Measurements from ENCODE around the gene FOXC2. TPM values are rescaled to one million over a fixed set of nuclear protein-coding genes. Genes with fewer than 3 reads are reported as not detected.
A peak's percentile ranks its signal among the peaks of the same experiment; 100 is the strongest.

Gene FOXC2
- total and polyA plus RNA-seq, 2 donors (not counting 1 experiment from before 2014, with no cell fraction given), result 0.50 to 1.1 TPM

GRCh38 chr16:86533076-86533475 lies 33.6 kb upstream of the FOXC2 start:
- H2AFZ ChIP-seq (ENCODE audit: low read length), result no peak overlapping the region
- H3K4me2 ChIP-seq (ENCODE audit: extremely low read depth, insufficient read depth, low read length), result no peak overlapping the region
- no peaks in the 10 kb centered on the region for H3K4me1 ChIP-seq (ENCODE audit: control insufficient read depth, extremely low read depth, insufficient read depth, low read length)
- no peaks in the 10 kb centered on the region for H4K20me1 ChIP-seq (ENCODE audit: control insufficient read depth, extremely low read depth, insufficient read depth, low read length)
- H3K79me2 ChIP-seq (ENCODE audit: control insufficient read depth, insufficient read depth, low read length), result no peaks in the 10 kb centered on the region
- no peaks in the 10 kb centered on the region for H3K9me3 ChIP-seq (ENCODE audit: control insufficient read depth, insufficient read depth, low read depth, low read length)
- H3K9ac ChIP-seq (ENCODE audit: insufficient read depth, low read length), result no peak overlapping the region
- no peak for DNase-seq (ENCODE audit: low read depth in 2 of 2)
- no peak for TF ChIP-seq EZH2 (IDR thresholded peaks at IDR 0.05; ENCODE audit: low read length, missing control alignments)
- TF ChIP-seq CTCF (conservative IDR thresholded peaks at IDR 0.05 in 1 of 2, IDR thresholded peaks at IDR 0.05 in 1 of 2; ENCODE audit: low read depth in 1 of 2, low read length in 2 of 2), result no peak
- no peak overlapping the region for H3K27ac ChIP-seq (ENCODE audit: insufficient read depth, low read length)
- peaks cover 6% of the 10 kb centered on the region for H3K36me3 ChIP-seq (ENCODE audit: control insufficient read depth, insufficient read depth, low read length)
- no peak overlapping the region for H3K4me3 ChIP-seq (replicated peaks in 1 of 4; ENCODE audit: control extremely low read depth in 1 of 4, insufficient read depth in 1 of 4, low read depth in 3 of 4, low read length in 4 of 4)
- H3K27me3 ChIP-seq (ENCODE audit: control insufficient read depth, insufficient read depth, low read length), result no peaks in the 10 kb centered on the region

GRCh38 chr16:86533767-86534351 lies 32.8 kb upstream of the FOXC2 start:
- Histone ChIP-seq H3K27ac (ENCODE audit: insufficient read depth, low read length) (no peak overlapping the region), H3K4me1 (ENCODE audit: control insufficient read depth, extremely low read depth, insufficient read depth, low read length) (no peaks in the 10 kb centered on the region), H3K79me2 (ENCODE audit: control insufficient read depth, insufficient read depth, low read length) (no peaks in the 10 kb centered on the region), H3K4me3 (replicated peaks in 1 of 4; ENCODE audit: control extremely low read depth in 1 of 4, insufficient read depth in 1 of 4, low read depth in 3 of 4, low read length in 4 of 4) (no peak overlapping the region), H4K20me1 (ENCODE audit: control insufficient read depth, extremely low read depth, insufficient read depth, low read length) (no peaks in the 10 kb centered on the region), H3K36me3 (ENCODE audit: control insufficient read depth, insufficient read depth, low read length) (peaks cover 8% of the 10 kb centered on the region), H3K9me3 (ENCODE audit: control insufficient read depth, insufficient read depth, low read depth, low read length) (no peaks in the 10 kb centered on the region), H3K9ac (ENCODE audit: insufficient read depth, low read length) (no peak overlapping the region), H3K4me2 (ENCODE audit: extremely low read depth, insufficient read depth, low read length) (no peak overlapping the region), H2AFZ (ENCODE audit: low read length) (no peak overlapping the region), H3K27me3 (ENCODE audit: control insufficient read depth, insufficient read depth, low read length) (no peaks in the 10 kb centered on the region)
- no peak for DNase-seq (ENCODE audit: low read depth in 2 of 2)
- no peak for TF ChIP-seq EZH2 (IDR thresholded peaks at IDR 0.05; ENCODE audit: low read length, missing control alignments)
- TF ChIP-seq CTCF (conservative IDR thresholded peaks at IDR 0.05 in 1 of 2, IDR thresholded peaks at IDR 0.05 in 1 of 2; ENCODE audit: low read depth in 1 of 2, low read length in 2 of 2), result no peak

GRCh38 chr16:86534779-86535615 lies 31.6 kb upstream of the FOXC2 start:
- peak in 1 of 2 donors; percentile 21 for DNase-seq (ENCODE audit: low read depth in 2 of 2)
- TF ChIP-seq CTCF (conservative IDR thresholded peaks at IDR 0.05 in 1 of 2, IDR thresholded peaks at IDR 0.05 in 1 of 2; ENCODE audit: low read depth in 1 of 2, low read length in 2 of 2) (no peak), EZH2 (IDR thresholded peaks at IDR 0.05; ENCODE audit: low read length, missing control alignments) (no peak)

More at GRCh38 chr16:86534779-86535615, 31.6 kb upstream of the FOXC2 start:
- H4K20me1 ChIP-seq (ENCODE audit: control insufficient read depth, extremely low read depth, insufficient read depth, low read length), result no peaks in the 10 kb centered on the region
- no peaks in the 10 kb centered on the region for H3K4me1 ChIP-seq (ENCODE audit: control insufficient read depth, extremely low read depth, insufficient read depth, low read length)
- H3K9ac ChIP-seq (ENCODE audit: insufficient read depth, low read length), result no peak overlapping the region
- no peaks in the 10 kb centered on the region for H3K9me3 ChIP-seq (ENCODE audit: control insufficient read depth, insufficient read depth, low read depth, low read length)
- H3K4me2 ChIP-seq (ENCODE audit: extremely low read depth, insufficient read depth, low read length), result no peak overlapping the region
- H2AFZ ChIP-seq (ENCODE audit: low read length), result no peak overlapping the region
- no peaks in the 10 kb centered on the region for H3K79me2 ChIP-seq (ENCODE audit: control insufficient read depth, insufficient read depth, low read length)
- peaks cover 13% of the 10 kb centered on the region for H3K36me3 ChIP-seq (ENCODE audit: control insufficient read depth, insufficient read depth, low read length)
- no peak overlapping the region for H3K4me3 ChIP-seq (replicated peaks in 1 of 4; ENCODE audit: control extremely low read depth in 1 of 4, insufficient read depth in 1 of 4, low read depth in 3 of 4, low read length in 4 of 4)
- H3K27ac ChIP-seq (ENCODE audit: insufficient read depth, low read length), result no peak overlapping the region
- H3K27me3 ChIP-seq (ENCODE audit: control insufficient read depth, insufficient read depth, low read length), result no peaks in the 10 kb centered on the region
